GM12878 (cell line): ENCODE results near the gene C21orf58. TPM values are rescaled to one million over a fixed set of nuclear protein-coding genes. Genes with fewer than 3 reads are reported as not detected.

Source experiments
- ATAC-seq: fragments of 200-7000 bp; cut with Tn5 transposase; 3 replicates; pipeline ENCODE4 v1.9.1; 2020; ENCODE audit warnings: mild to moderate bottlenecking, moderate library complexity
- BruUV-seq: library from RNA; stranded (reverse); fragments of 400-500 nt; replicated peaks from 2 replicates; lab custom pipeline; 2021; lab: Mats Ljungman, UMichigan
- CTCF ChIA-PET: fragments of 300-600 bp; sonication (Branson Sonifier 250); formaldehyde crosslinking; extraction: SDS; loops from one replicate; lab custom pipeline; 2021; ENCODE audit warnings: inconsistent platforms; lab: Yijun Ruan, JAX
- POLR2A ChIA-PET: fragments of 350-600 bp; formaldehyde crosslinking; extraction: SDS; loops from one replicate; lab custom pipeline; 2021; ENCODE audit warnings: inconsistent platforms; lab: Charles Lee
- RAD21 ChIA-PET: fragments of 300-600 bp; sonication (Branson Sonifier 250); formaldehyde crosslinking; loops from one replicate; lab custom pipeline; 2023; ENCODE audit warnings: antibody characterized with exemption; ENCODE audit not compliant: unreplicated experiment; lab: Charles Lee
- SMC1A ChIA-PET: fragments of 300-600 bp; sonication (Branson Sonifier 250); formaldehyde crosslinking; loops from one replicate; lab custom pipeline; 2023; ENCODE audit not compliant: unreplicated experiment, uncharacterized antibody; lab: Charles Lee
- DNase-seq: peaks from one replicate; pipeline ENCODE4 v3.0.0-alpha.2; 2011; ENCODE audit warnings: low read depth, low spot score
- FAIRE-seq: peaks from 3 replicates; lab custom pipeline; 2011; peaks lifted over from hg19 to GRCh38; lab: Jason Lieb, UNC
- H2AFZ ChIP-seq: 2 replicates; pipeline ENCODE4 v1.6.0; 2011; ENCODE audit warnings: low read depth, low read length, control low read depth; ENCODE audit not compliant: control insufficient read depth
- H3K27ac ChIP-seq: 2 replicates; pipeline ENCODE4 v1.5.1; 2011; ENCODE audit warnings: control low read depth; ENCODE audit not compliant: control insufficient read depth, insufficient read depth
- H3K27me3 ChIP-seq, 2 experiments: replicated peaks in 1 of 2; 2 replicates each; pipeline versions ENCODE4 v1.6.0 to v1.6.1; 2011; ENCODE audit warnings: low read length in 1 of 2; ENCODE audit not compliant: control insufficient read depth in 2 of 2, insufficient read depth in 2 of 2
- H3K36me3 ChIP-seq, 2 experiments: 2 replicates each; pipeline ENCODE4 v1.5.1; 2011; ENCODE audit warnings: low read length in 1 of 2; ENCODE audit not compliant: control insufficient read depth in 2 of 2, insufficient read depth in 2 of 2
- H3K4me1 ChIP-seq: 2 replicates; pipeline ENCODE4 v1.6.1; 2011; ENCODE audit warnings: mild to moderate bottlenecking, low read length, moderate library complexity, mixed read lengths; ENCODE audit not compliant: control insufficient read depth, insufficient read depth
- H3K4me2 ChIP-seq: 2 replicates; pipeline ENCODE4 v1.6.0; 2011; ENCODE audit warnings: control low read depth; ENCODE audit not compliant: control insufficient read depth, insufficient read depth
- H3K4me3 ChIP-seq: fragments of 200-600 bp; sonication (generic); 2 replicates; pipeline ENCODE4 v1.5.1; 2016
- H3K79me2 ChIP-seq: 2 replicates; pipeline ENCODE4 v1.6.0; 2011; ENCODE audit warnings: low read length; ENCODE audit not compliant: control insufficient read depth, insufficient read depth
- H3K9ac ChIP-seq: 2 replicates; pipeline ENCODE4 v1.8.0; 2011; ENCODE audit warnings: low read length, control low read depth, mixed read lengths; ENCODE audit not compliant: control insufficient read depth, insufficient read depth
- H3K9me3 ChIP-seq: replicated peaks from 3 replicates; pipeline ENCODE4 v1.5.1; 2011; ENCODE audit warnings: mild to moderate bottlenecking, low read length; ENCODE audit not compliant: control insufficient read depth, insufficient read depth
- H4K20me1 ChIP-seq: 2 replicates; pipeline ENCODE4 v1.6.0; 2011; ENCODE audit not compliant: control insufficient read depth, insufficient read depth
- ATF3 ChIP-seq: IDR thresholded peaks from 2 replicates; pipeline ENCODE4 v1.6.1; 2011; ENCODE audit warnings: low read depth, mild to moderate bottlenecking, low read length, moderate library complexity, borderline replicate concordance; ENCODE audit errors: extremely low read depth
- BCL11A ChIP-seq: IDR thresholded peaks from 2 replicates; pipeline ENCODE4 v1.6.1; 2011; ENCODE audit warnings: low read depth, low read length
- CBX5 ChIP-seq: sonication (generic); IDR thresholded peaks from 2 replicates; pipeline ENCODE4 v1.6.1; 2016; ENCODE audit warnings: low read depth, moderate library complexity, mild to moderate bottlenecking, inconsistent platforms
- MTA3 ChIP-seq: IDR thresholded peaks from 2 replicates; pipeline ENCODE4 v1.6.1; 2012; ENCODE audit warnings: low read length, inconsistent platforms, borderline replicate concordance
- NFXL1 ChIP-seq: fragments of 450-650 bp; IDR thresholded peaks from 2 replicates; pipeline ENCODE4 v1.6.1; 2017; ENCODE audit warnings: antibody characterized with exemption, mild to moderate bottlenecking, borderline replicate concordance
- NFYA ChIP-seq: IDR thresholded peaks from 2 replicates; pipeline ENCODE4 v1.6.1; 2011; ENCODE audit warnings: low read depth, mild to moderate bottlenecking, low read length, improper control_type of control experiment, borderline replicate concordance
- RCOR1 ChIP-seq: conservative IDR thresholded peaks from 2 replicates; pipeline ENCODE4 v1.6.1; 2012; ENCODE audit warnings: low read depth, low read length, improper control_type of control experiment
- SIX5 ChIP-seq: IDR thresholded peaks from 2 replicates; pipeline ENCODE4 v1.6.1; 2011; ENCODE audit warnings: mild to moderate bottlenecking, low read depth, low read length, moderate library complexity; ENCODE audit not compliant: severe bottlenecking
- SMARCA5 ChIP-seq: fragments of 450-650 bp; IDR thresholded peaks from 2 replicates; pipeline ENCODE4 v1.6.1; 2017; ENCODE audit warnings: mild to moderate bottlenecking
- ZSCAN29 ChIP-seq: fragments of 450-650 bp; IDR thresholded peaks from 2 replicates; pipeline ENCODE4 v1.6.1; 2017; ENCODE audit warnings: mild to moderate bottlenecking, moderate library complexity
- WGBS: methylation state at CpG from one replicate; pipeline ENCODE4 v1.1.6; 2016; ENCODE audit warnings: low lambda C conversion rate; ENCODE audit not compliant: insufficient replicate concordance, insufficient coverage; ENCODE audit errors: missing lambda C conversion rate; 5-methylcytosine and 5-hydroxymethylcytosine counted together
- in situ Hi-C: fragments of 300-500 bp; cut with MboI; formaldehyde crosslinking; loops from 9 replicates; pipeline ENCODE4 v1.14.3; 2018; ENCODE audit warnings: mixed read lengths
- intact Hi-C: fragments of 100-400 bp; cut with micrococcal nuclease; formaldehyde crosslinking; loops from one replicate; pipeline ENCODE4 v1.14.2; 2022; ENCODE audit not compliant: unreplicated experiment
- polyA plus RNA-seq, 11 experiments: library from polyadenylated mRNA; depleted of rRNA in 4 of 11; unstranded in 6 of 11; stranded (reverse) in 5 of 11; fragments of >200 nt; fragmentation: Nextera tagmentation in 4 of 11; fragmentation: Illumina TruSeq in 1 of 11; extraction: Ambion mirVana in 4 of 11; extraction: Trizol in 1 of 11; gene quantifications; 1 replicate in 1 of 11; 2 replicates in 10 of 11; pipeline versions ENCODE4 v1.2.1 to v1.2.3, GENCODE V29; 2011 to 2016; ENCODE audit warnings: inconsistent platforms in 2 of 11, missing spikeins in 2 of 11, low read depth in 1 of 11
- total RNA-seq, 4 experiments: library from RNA; depleted of rRNA in 3 of 4; stranded (reverse); fragments of >200 nt in 3 of 4; fragmentation: Illumina TruSeq in 1 of 4; extraction: Trizol in 1 of 4; gene quantifications; 2 replicates each; pipeline versions ENCODE4 v1.2.1 to v1.2.3, GENCODE V29; 2013 to 2021
- TF ChIP-seq, protein P1 (sequence below): fragments of 450-650 bp; IDR thresholded peaks from 2 replicates; pipeline ENCODE4 v1.6.1; 2017; ENCODE audit warnings: mild to moderate bottlenecking, low read depth, inconsistent platforms; ENCODE audit not compliant: poor library complexity, severe bottlenecking
- TF ChIP-seq, protein P2 (sequence below): fragments of 450-650 bp; IDR thresholded peaks from 2 replicates; pipeline ENCODE4 v1.6.1; 2018; ENCODE audit warnings: mild to moderate bottlenecking, low read depth, moderate library complexity; ENCODE audit not compliant: partially characterized antibody

Gene C21orf58
- total and polyA plus RNA-seq, 10 of the 15 experiments (the other 5 are each of a cell fraction or from before 2014, with no cell fraction given) = 1.1 to 22.3 (median 11.8) TPM

DNA sequence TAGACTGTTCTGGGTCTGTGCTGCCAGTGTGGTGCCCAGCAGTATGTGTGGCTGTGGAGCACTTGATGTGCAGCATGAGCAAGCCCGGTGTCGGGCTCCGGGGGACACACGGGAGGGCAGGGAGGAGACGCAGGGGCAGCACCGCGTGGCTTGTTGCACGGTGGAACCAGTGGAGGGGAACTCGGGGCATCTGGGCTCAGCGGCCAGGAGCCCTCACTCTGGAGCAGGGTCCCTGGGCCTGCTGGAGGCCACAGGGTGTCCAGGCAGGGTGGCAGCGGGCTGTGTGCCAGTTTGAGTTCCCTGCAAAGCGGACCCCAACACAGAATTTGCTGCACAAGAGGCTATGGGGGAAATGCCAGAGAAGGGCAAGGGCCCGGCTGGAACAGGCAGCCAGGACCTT is 30.8 kb upstream of the C21orf58 start:
- POLR2A ChIA-PET = no interaction called here
- no peak overlapping the region for H3K4me3 ChIP-seq
- peaks cover 13 to 54% of the 10 kb centered on the region in 2 experiments for H3K36me3 ChIP-seq
- H3K9ac ChIP-seq = no peak overlapping the region
- no peak for FAIRE-seq
- no peak for DNase-seq
- no peak for ATAC-seq
- TF ChIP-seq SIX5 = no peak
- no peak for TF ChIP-seq CBX5
- no peaks in the 10 kb centered on the region for H3K79me2 ChIP-seq
- no TSS peak for BruUV-seq
- H3K27ac ChIP-seq = no peak overlapping the region
- in situ Hi-C loops (no loop called here), intact Hi-C loops (no loop called here)
- no peaks in the 10 kb centered on the region for H3K27me3 ChIP-seq
- H3K9me3 ChIP-seq = no peaks in the 10 kb centered on the region
- peaks cover 3% of the 10 kb centered on the region; the same call in 1 of the 2 replicates for H3K4me1 ChIP-seq
- no peak overlapping the region for H3K4me2 ChIP-seq
- 92% methylated on average over 13 of the region's 13 CpGs for WGBS
- no peaks in the 10 kb centered on the region for H4K20me1 ChIP-seq
- CTCF ChIA-PET = no interaction called here
- RAD21 ChIA-PET = no interaction called here
- SMC1A ChIA-PET = no interaction called here
- no peak overlapping the region for H2AFZ ChIP-seq

- SMC1A ChIA-PET = no interaction called here
- ATAC-seq = no peak
- TF ChIP-seq, protein P1, sequence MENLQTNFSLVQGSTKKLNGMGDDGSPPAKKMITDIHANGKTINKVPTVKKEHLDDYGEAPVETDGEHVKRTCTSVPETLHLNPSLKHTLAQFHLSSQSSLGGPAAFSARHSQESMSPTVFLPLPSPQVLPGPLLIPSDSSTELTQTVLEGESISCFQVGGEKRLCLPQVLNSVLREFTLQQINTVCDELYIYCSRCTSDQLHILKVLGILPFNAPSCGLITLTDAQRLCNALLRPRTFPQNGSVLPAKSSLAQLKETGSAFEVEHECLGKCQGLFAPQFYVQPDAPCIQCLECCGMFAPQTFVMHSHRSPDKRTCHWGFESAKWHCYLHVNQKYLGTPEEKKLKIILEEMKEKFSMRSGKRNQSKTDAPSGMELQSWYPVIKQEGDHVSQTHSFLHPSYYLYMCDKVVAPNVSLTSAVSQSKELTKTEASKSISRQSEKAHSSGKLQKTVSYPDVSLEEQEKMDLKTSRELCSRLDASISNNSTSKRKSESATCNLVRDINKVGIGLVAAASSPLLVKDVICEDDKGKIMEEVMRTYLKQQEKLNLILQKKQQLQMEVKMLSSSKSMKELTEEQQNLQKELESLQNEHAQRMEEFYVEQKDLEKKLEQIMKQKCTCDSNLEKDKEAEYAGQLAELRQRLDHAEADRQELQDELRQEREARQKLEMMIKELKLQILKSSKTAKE = no peak
- TF ChIP-seq NFYA (no peak), BCL11A (no peak), NFXL1 (no peak), SMARCA5 (no peak), RCOR1 (no peak), ATF3 (no peak), ZSCAN29 (no peak), MTA3 (no peak)
- TF ChIP-seq, protein P2, sequence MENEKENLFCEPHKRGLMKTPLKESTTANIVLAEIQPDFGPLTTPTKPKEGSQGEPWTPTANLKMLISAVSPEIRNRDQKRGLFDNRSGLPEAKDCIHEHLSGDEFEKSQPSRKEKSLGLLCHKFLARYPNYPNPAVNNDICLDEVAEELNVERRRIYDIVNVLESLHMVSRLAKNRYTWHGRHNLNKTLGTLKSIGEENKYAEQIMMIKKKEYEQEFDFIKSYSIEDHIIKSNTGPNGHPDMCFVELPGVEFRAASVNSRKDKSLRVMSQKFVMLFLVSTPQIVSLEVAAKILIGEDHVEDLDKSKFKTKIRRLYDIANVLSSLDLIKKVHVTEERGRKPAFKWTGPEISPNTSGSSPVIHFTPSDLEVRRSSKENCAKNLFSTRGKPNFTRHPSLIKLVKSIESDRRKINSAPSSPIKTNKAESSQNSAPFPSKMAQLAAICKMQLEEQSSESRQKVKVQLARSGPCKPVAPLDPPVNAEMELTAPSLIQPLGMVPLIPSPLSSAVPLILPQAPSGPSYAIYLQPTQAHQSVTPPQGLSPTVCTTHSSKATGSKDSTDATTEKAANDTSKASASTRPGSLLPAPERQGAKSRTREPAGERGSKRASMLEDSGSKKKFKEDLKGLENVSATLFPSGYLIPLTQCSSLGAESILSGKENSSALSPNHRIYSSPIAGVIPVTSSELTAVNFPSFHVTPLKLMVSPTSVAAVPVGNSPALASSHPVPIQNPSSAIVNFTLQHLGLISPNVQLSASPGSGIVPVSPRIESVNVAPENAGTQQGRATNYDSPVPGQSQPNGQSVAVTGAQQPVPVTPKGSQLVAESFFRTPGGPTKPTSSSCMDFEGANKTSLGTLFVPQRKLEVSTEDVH = no peak
Observed at GRCh38 chr21:46354046-46354445, 30.4 kb upstream of the C21orf58 start.

More at GRCh38 chr21:46354046-46354445, 30.4 kb upstream of the C21orf58 start:
- H3K4me3 ChIP-seq = no peak overlapping the region
- peaks cover 3% of the 10 kb centered on the region; the same call in 1 of the 2 replicates for H3K4me1 ChIP-seq
- DNase-seq (no peak), FAIRE-seq (no peak)
- H4K20me1 ChIP-seq = no peaks in the 10 kb centered on the region
- no peak overlapping the region for H3K9ac ChIP-seq
- in situ Hi-C loops = no loop called here
- no peaks in the 10 kb centered on the region for H3K27me3 ChIP-seq
- no peak overlapping the region for H2AFZ ChIP-seq
- CTCF ChIA-PET = no interaction called here
- BruUV-seq = no TSS peak
- intact Hi-C loops = no loop called here
- H3K79me2 ChIP-seq = no peaks in the 10 kb centered on the region
- H3K9me3 ChIP-seq = no peaks in the 10 kb centered on the region
- POLR2A ChIA-PET = no interaction called here
- H3K4me2 ChIP-seq = no peak overlapping the region
- no peak overlapping the region for H3K27ac ChIP-seq
- 98% methylated on average over 16 of the region's 16 CpGs for WGBS
- RAD21 ChIA-PET = no interaction called here
- H3K36me3 ChIP-seq = peaks cover 16 to 58% of the 10 kb centered on the region in 2 experiments
